Stimulated activated CD4-positive, alpha-beta T cell treated with anti-CD3 and anti-CD28 coated beads, Interleukin-12 subunit alpha, Interleukin-12 subunit beta, amount 100 ng/mL, for 48 hours (primary cell): ENCODE data around the gene UBR4.

ENCODE experiments used
- DNase-seq, 3 donors: peaks; one replicate each; pipeline ENCODE4 v3.0.0-alpha.2; 2020; ENCODE audit warnings: low read depth in 2 of 3, low spot score in 1 of 3

UBR4 gene

GRCh38 chr1:19057784-19058475, 152.1 kb downstream of the UBR4 start:
- no peak for DNase-seq

GRCh38 chr1:19057182-19057779, 152.8 kb downstream of the UBR4 start:
- no peak for DNase-seq

- no peak for DNase-seq
Observed at GRCh38 chr1:19055701-19056100, 154.4 kb downstream of the UBR4 start.

GRCh38 chr1:19055001-19055400, 155.1 kb downstream of the UBR4 start:
- no peak for DNase-seq

GRCh38 chr1:19054216-19054615, 155.8 kb downstream of the UBR4 start:
- no peak for DNase-seq

GRCh38 chr1:19053486-19053885, 156.6 kb downstream of the UBR4 start:
- DNase-seq: no peak

GRCh38 chr1:19049798-19050197, 160.3 kb downstream of the UBR4 start:
- DNase-seq: no peak

- no peak for DNase-seq
Observed at GRCh38 chr1:19049128-19049768, 160.8 kb downstream of the UBR4 start.

- DNase-seq: no peak
Observed at GRCh38 chr1:19046972-19047731, 162.9 kb downstream of the UBR4 start.

GRCh38 chr1:19045898-19046880, 163.9 kb downstream of the UBR4 start:
- DNase-seq: no peak

GRCh38 chr1:19044975-19045831, 164.9 kb downstream of the UBR4 start:
- DNase-seq: no peak

GRCh38 chr1:19044471-19044870, 165.6 kb downstream of the UBR4 start:
- DNase-seq: no peak

- DNase-seq: no peak
Observed at GRCh38 chr1:19043579-19044443, 166.3 kb downstream of the UBR4 start.

- DNase-seq: no peak
Observed at GRCh38 chr1:19042675-19043578, 167.1 kb downstream of the UBR4 start.

GRCh38 chr1:19040010-19040680, 169.9 kb downstream of the UBR4 start:
- DNase-seq: no peak

GRCh38 chr1:19038732-19039131, 171.3 kb downstream of the UBR4 start:
- no peak for DNase-seq

GRCh38 chr1:19038096-19038495, 172.0 kb downstream of the UBR4 start:
- DNase-seq: no peak
